ENCODE results near the gene CAMTA1. TPM values are rescaled to one million over a fixed set of nuclear protein-coding genes. Genes with fewer than 3 reads are reported as not detected.
"Not testable (repeated sequence)": the region's sequence is repeated elsewhere in the genome, so short reads cannot be mapped to it uniquely, and the experiment has no call there.

The CAMTA1 gene
- polyA plus RNA-seq, 3 donors: 81.9 to 89.8 (median 88.0) TPM

GRCh38 chr1:7110321-7110720 lies 325.1 kb downstream of the CAMTA1 start:
- DNase-seq (ENCODE audit: extremely low read depth in 1 of 11, low read depth in 9 of 11, low spot score in 4 of 11): peak in 1 of 11 donors; percentile 17

GRCh38 chr1:7111853-7112252 lies 326.6 kb downstream of the CAMTA1 start:
- DNase-seq (ENCODE audit: extremely low read depth in 1 of 11, low read depth in 9 of 11, low spot score in 4 of 11): no peak

GRCh38 chr1:7113136-7113535 lies 327.9 kb downstream of the CAMTA1 start:
- no peak for DNase-seq (ENCODE audit: extremely low read depth in 1 of 11, low read depth in 9 of 11, low spot score in 4 of 11)

- no peak for DNase-seq (ENCODE audit: extremely low read depth in 1 of 11, low read depth in 9 of 11, low spot score in 4 of 11)
These were observed 328.6 kb downstream of the CAMTA1 start for GRCh38 chr1:7113822-7114221.

GRCh38 chr1:7116001-7116400 lies 330.7 kb downstream of the CAMTA1 start:
- DNase-seq (ENCODE audit: extremely low read depth in 1 of 11, low read depth in 9 of 11, low spot score in 4 of 11): no peak

- peak in 7 of 11 donors; percentile 18 to 63 (median 42) for DNase-seq (ENCODE audit: extremely low read depth in 1 of 11, low read depth in 9 of 11, low spot score in 4 of 11)
These were observed 332.4 kb downstream of the CAMTA1 start for GRCh38 chr1:7117399-7118281.

- DNase-seq (ENCODE audit: extremely low read depth in 1 of 11, low read depth in 9 of 11, low spot score in 4 of 11): no peak
These were observed 333.9 kb downstream of the CAMTA1 start for GRCh38 chr1:7119156-7119555.

GRCh38 chr1:7120863-7121621 lies 335.8 kb downstream of the CAMTA1 start:
- no peak for DNase-seq (ENCODE audit: extremely low read depth in 1 of 11, low read depth in 9 of 11, low spot score in 4 of 11)

GRCh38 chr1:7121622-7121988 lies 336.4 kb downstream of the CAMTA1 start:
- no peak for DNase-seq (ENCODE audit: extremely low read depth in 1 of 11, low read depth in 9 of 11, low spot score in 4 of 11)

GRCh38 chr1:7127322-7128075 lies 342.2 kb downstream of the CAMTA1 start:
- no peak for DNase-seq (ENCODE audit: extremely low read depth in 1 of 11, low read depth in 9 of 11, low spot score in 4 of 11)

GRCh38 chr1:7128293-7128692 lies 343.0 kb downstream of the CAMTA1 start:
- DNase-seq (ENCODE audit: extremely low read depth in 1 of 11, low read depth in 9 of 11, low spot score in 4 of 11): no peak

- DNase-seq (ENCODE audit: extremely low read depth in 1 of 11, low read depth in 9 of 11, low spot score in 4 of 11): no peak
These were observed 344.9 kb downstream of the CAMTA1 start for GRCh38 chr1:7130127-7130526.

- DNase-seq (ENCODE audit: extremely low read depth in 1 of 11, low read depth in 9 of 11, low spot score in 4 of 11): no peak
These were observed 350.2 kb downstream of the CAMTA1 start for GRCh38 chr1:7135493-7135892.

- DNase-seq (ENCODE audit: extremely low read depth in 1 of 11, low read depth in 9 of 11, low spot score in 4 of 11): no peak
These were observed 351.1 kb downstream of the CAMTA1 start for GRCh38 chr1:7136166-7136953.

GRCh38 chr1:7140251-7140650 lies 355.0 kb downstream of the CAMTA1 start:
- DNase-seq (ENCODE audit: extremely low read depth in 1 of 11, low read depth in 9 of 11, low spot score in 4 of 11): no peak

- no peak for DNase-seq (ENCODE audit: extremely low read depth in 1 of 11, low read depth in 9 of 11, low spot score in 4 of 11)
These were observed 360.7 kb downstream of the CAMTA1 start for GRCh38 chr1:7145947-7146346.

GRCh38 chr1:7146710-7147109 lies 361.5 kb downstream of the CAMTA1 start:
- no peak for DNase-seq (ENCODE audit: extremely low read depth in 1 of 11, low read depth in 9 of 11, low spot score in 4 of 11)

- DNase-seq (ENCODE audit: extremely low read depth in 1 of 11, low read depth in 9 of 11, low spot score in 4 of 11): not testable (repeated sequence)
These were observed 362.5 kb downstream of the CAMTA1 start for GRCh38 chr1:7147581-7148282.
